Right lobe of liver (tissue), 4 donors: ENCODE data around the gene EML3.

ENCODE experiments used
- CTCF ChIP-seq, 4 donors: fragments of 200-600 bp in 3 of 4; fragments of 450-650 bp in 1 of 4; IDR thresholded peaks; one replicate each; pipeline versions ENCODE4 v1.5.1 to v1.8.0; 2016 to 2022; ENCODE audit warnings: antibody characterized with exemption in 4 of 4, mild to moderate bottlenecking in 2 of 4
- POLR2A ChIP-seq: fragments of 450-650 bp; IDR thresholded peaks from one replicate; pipeline ENCODE4 v1.6.1; 2017; ENCODE audit warnings: antibody characterized with exemption, mild to moderate bottlenecking
- donor health status: DM: no; HTN: no; CAD: no.
- donor health status: DM: no; HTN: no; CAD: no.
- donor health status: DM: no; HTN: yes; CAD: no.

- TF ChIP-seq CTCF (IDR thresholded peaks at IDR 0.05): no peak
- TF ChIP-seq POLR2A: no peak
Observed at GRCh38 chr11:62646825-62647608, 34.4 kb upstream of the EML3 start.
